Measurements from ENCODE around the gene SLC9A1.
"Not testable (repeated sequence)": the region's sequence is repeated elsewhere in the genome, so short reads cannot be mapped to it uniquely, and the experiment has no call there.

SLC9A1 gene

DNA sequence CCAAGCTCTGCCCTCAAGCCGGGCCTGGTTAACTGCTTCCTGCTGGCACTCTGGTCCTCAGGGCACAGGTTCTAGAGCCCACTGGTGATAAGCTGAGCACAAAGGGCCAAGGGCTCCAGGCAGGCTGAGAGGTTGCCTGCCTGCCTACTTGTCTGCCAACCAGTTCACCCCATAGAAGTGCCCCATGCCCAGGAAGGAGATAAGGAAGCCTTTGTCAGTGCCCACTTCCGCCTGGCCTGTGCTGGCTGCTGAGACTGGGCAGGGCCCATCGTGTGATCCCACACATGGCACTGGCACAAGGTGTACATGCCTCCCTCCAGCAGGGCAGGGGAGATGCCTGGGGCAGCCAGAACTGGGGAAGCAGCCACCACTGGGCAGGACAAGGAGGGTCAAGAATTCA lies 24.1 kb downstream of the SLC9A1 start:
- DNase-seq: no peak

DNA sequence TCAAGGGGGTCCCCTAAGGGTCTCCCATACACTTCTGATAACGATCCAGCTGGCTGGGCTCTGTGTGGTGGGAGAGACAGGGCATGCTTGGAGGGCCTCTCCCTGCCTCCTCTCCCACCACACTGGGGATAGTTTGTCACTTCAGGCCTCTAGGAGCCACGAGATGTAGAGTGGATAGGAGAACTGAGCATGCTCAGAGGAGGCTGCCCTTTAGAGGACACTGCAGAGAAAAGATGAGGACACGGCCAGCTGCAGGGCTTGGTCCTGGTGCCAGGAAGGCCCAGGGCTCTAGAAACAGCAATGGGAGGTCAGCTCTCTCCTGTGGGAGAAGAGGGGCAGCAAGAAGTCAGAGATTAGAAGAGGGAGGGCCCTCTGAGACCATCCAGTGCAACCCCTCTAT lies 25.7 kb downstream of the SLC9A1 start:
- no peak for DNase-seq

GRCh38 chr1:27127419-27127818 lies 27.5 kb downstream of the SLC9A1 start:
- DNase-seq: no peak

DNA sequence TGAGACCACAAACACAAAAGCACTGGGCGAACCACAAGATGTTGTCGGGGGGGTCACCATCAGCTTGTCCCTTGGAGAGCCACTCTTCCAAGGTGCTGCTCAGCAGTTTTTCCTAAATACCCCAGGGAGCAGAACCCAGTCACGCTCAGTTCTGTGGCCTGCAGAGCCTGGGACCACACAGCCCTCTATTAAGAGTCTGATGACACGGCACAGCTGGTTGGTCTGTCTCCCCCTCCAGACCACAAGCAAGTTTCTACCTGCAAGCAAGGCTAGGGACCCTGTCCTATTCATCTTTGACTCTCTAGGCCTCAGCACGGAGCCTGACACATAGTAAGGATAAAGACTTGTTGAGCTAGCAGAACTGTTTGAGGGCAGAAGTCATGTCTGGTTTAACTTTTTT lies 28.5 kb downstream of the SLC9A1 start:
- DNase-seq: no peak

- DNase-seq: not testable (repeated sequence)
Measured at GRCh38 chr1:27125125-27125524, 29.8 kb downstream of the SLC9A1 start.

DNA sequence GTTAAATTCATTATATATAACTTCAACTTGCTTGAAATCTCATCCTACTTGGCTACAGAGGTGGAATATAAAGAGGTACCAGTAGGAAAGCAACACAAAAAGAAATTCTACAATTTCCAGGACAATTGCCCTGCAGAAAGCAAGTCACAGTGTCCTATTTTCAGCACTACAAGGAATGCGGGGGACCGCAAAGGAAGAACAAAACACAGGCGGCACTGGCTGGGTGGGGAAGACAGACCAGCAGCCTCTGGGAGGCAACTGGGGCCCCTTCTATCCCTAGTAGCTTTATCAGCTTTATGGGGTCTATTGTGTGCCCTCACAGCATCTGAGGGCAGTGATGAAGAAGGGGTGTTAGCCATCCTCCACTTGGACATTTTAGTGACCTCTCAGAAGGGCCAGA lies 30.5 kb downstream of the SLC9A1 start:
- no peak for DNase-seq

DNA sequence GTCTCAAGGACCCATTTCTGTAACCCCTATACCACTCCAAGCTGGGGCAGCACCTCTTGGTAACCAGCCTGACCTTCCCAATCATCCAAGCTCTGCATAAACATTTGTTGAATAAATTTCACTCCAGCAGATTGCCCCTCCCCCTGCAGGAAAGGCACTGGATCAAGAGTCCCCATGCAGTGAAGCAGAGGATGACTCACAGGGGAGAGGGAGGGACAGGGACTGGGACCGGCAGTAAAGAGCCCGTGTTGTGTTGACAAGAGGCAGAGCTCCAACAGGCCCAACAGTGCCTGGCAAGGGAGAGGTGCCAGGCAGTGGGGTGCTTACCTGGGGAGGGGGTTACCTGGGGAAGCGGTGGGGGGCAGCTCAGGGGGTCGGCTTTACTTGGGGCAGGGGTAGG lies 32.3 kb downstream of the SLC9A1 start:
- DNase-seq: no peak

DNA sequence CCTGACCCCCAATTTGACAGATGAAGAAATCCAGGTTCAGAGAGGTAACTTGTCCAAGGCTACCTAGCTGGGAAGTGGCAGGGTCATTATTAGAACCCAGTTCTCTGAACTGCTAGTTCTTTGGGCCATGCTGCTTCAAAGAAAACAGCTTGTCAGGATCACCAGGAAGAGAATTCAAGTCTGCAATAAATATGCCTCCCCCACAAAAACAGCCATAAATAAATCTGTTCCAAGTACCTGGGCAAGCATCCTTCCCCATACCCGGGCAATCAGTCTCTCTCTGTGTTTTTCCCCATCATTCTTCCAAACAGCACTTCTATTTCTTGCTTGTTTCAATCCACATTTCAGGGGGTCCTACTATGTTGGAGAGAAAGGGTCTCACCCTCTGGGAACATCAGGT lies 34.1 kb downstream of the SLC9A1 start:
- no peak for DNase-seq

DNA sequence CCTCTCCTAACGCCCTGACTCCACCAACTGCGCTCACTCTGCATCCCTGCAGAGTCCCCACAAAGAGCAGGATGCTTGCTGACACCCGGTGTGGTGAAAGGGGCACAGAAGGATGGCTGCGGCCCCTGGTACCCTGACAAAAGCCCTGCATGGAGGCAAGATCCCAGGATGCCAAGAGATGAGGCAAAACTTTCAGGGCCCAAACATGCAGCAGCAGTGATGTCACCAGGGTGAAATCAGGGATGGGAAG lies 36.6 kb downstream of the SLC9A1 start:
- no peak for DNase-seq

DNA sequence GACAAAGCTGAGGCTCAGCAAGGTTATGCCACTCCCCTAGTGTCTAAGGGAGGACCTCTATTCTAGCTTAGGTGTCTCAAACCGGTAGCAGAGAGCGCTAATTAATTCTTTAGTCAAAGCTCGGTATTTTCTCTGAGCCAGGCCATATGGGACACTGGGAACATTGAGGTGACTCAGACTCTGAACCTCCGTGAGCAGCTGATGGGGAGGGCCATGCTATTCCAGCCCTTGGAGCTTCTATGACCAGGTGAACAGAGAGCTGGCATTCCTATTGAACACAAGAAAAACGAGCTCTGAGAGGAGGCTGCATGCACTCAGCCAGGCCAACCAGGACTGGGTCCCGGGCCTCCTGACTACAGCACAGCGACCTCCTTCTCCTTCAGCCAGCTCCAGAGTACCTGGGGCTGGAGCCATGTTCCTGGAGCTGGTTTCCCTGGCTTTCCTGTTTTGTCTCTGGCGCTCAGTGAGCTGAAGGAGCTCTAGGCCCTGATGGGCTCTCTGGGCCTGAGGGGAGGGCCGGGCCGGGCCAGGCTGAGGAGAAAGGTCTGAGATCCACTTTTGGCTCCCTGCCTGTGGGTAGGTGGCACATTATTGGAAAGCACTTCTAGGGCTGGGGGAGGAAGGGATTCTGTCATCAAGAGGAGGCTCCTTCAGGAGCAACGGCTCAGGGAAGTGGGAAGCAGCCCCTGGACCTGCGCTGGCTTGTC lies 37.0 kb downstream of the SLC9A1 start:
- DNase-seq: no peak

GRCh38 chr1:27116697-27117096 lies 38.2 kb downstream of the SLC9A1 start:
- DNase-seq: no peak

- no peak for DNase-seq
Measured at GRCh38 chr1:27116232-27116631, 38.7 kb downstream of the SLC9A1 start.

DNA sequence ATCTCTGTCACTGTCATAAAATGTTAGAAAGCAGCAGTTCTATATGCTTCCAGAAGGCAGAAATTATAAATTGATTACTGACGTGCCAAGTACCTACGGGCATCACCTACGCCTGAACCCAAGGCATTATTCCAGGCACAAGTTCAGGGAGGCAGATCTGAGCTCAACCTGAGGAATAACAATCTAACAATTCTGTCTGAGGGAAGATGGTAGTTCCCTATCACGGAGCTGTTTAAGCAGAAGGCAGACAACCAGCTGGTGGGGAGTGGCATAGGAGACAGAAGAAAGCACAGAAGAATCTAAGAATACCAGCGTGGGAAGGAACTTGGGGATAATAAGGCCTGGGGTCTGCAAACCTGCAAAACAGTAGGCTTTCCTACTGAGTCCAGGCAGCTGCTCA lies 40.4 kb downstream of the SLC9A1 start:
- no peak for DNase-seq

DNA sequence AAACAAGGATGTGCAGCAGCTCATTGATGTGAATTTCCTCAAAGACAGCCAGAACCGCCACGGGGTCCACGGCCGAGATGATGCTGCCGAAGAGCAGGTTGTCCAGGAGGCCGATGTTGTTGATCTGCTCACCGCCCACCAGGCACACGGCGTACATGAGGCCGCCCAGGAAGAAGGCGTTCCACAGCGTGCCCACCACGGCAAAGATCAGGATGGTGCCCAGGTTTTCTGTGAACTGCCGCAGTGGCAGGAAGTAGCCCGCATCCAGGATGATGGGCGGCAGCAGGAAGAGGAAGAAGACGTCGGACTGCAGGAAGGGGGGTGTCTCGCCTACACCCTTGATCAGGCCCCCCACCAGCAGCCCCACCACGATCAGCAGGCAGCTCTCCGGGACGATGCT lies 41.1 kb downstream of the SLC9A1 start:
- no peak for DNase-seq

DNA sequence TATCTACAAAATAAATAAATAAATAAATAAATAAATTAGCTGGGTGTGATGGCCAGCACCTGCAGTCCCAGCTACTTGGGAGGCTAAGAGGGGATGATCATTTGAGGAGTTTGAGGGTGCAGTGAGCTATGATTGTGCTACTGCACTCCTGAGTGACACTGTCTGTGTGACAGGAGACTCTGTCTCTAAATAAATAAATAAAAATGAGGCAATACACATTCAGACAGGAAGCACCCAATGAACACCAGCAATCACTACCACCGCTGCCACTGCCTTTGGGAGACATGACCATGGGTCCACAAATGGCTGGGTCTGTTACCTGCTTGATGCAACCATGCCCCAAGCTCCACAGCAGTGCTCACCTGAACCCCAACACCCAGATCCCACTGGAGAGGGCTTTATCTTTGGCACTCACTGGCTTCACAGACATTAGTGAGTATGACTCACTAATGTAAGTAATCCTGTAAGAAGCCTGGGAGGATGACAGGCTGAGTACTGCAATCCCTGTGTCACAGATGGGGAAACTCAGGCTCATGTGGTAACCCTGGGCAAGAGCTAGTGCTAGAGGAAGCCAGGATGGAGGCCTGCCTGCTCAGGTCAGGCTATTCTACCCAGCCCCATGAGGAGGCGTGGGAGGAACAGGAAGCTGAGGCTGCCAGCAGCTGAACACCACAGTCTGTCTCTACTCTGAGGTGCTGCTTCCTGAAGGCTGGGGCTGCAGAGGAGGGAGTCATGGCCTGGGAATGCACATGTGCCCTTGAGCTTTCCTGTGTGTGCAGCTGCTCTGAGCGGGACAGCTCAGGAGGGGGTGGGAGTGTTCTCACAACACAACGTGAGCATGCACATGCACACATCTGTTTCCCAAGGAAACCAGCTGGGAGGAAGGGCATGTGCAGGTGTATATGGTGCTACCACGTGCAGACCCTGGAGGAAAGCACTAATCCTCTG lies 43.0 kb downstream of the SLC9A1 start:
- peak; percentile 54 to 68 for DNase-seq

- DNase-seq: no peak
Measured at GRCh38 chr1:27109103-27109822, 45.7 kb downstream of the SLC9A1 start.

DNA sequence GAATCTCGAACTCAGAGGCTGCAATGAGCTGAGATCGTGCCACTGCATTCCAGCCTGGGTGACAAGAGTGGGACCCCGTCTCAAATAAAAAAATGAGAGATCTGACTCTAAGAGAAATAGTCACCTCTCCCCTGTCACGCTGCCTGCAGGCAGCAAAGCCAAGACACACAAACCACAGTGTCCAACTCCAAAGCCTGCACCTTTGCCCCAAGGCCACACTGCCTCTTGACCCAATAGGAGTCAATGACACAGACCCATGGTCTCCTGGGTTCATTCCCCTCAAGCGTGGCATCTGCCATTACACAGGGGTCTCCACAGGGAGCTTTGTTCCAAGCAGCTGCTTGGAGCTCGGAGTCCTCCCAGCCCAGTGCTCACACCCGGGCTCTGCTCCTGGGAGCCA lies 46.3 kb downstream of the SLC9A1 start:
- DNase-seq: no peak

DNA sequence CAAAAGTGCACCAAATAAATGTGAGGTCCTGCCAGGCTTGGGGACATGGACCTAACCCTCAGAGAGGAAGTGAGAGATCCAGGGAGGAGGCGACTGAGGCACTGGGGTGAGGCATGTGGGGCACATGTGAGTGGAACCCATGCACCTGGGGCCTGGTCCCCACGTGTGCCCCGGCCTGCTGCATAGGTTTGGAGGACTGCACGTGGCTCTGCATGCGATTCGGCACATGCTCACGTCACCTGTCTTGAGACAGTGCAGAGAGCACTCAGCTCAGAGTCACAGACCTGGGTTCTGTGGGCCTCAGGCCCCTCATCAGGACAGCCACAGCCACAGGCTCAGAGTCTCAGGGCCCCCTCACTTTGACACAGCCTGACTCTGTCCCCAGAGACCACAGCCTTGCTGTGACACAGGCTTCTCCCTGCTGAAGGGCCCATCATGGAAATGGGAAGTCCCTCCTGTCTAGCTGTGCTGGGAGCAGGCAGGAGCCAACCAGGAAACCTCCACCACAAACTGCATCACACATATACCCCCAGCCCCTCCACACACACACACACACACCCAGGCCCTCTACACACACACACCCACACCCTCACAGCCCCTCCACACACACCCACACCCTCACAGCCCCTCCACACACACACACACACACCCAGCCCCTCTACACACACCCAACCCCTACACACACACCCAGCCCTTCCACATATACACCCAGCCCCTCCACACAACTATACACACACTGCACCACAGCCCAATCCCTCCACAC lies 48.2 kb downstream of the SLC9A1 start:
- DNase-seq: no peak

DNA sequence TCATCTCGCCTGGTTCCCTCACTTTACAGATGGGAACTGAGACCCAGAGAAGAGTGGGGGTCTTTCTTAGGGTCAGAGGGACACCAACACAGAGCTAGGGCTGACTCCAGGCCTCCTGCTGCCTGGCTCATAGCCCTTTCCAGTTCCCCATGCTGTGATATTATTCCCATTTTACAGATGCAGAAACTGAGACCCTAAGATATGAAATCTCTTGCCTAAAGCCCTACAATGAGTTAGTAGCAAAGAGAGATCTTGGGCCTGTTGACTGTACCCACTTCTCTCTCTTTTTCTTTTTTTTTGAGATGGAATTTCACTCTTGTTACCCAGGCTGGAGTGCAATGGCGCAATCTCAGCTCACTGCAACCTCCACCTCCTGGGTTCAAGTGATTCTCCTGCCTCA lies 49.9 kb downstream of the SLC9A1 start:
- no peak for DNase-seq

DNA sequence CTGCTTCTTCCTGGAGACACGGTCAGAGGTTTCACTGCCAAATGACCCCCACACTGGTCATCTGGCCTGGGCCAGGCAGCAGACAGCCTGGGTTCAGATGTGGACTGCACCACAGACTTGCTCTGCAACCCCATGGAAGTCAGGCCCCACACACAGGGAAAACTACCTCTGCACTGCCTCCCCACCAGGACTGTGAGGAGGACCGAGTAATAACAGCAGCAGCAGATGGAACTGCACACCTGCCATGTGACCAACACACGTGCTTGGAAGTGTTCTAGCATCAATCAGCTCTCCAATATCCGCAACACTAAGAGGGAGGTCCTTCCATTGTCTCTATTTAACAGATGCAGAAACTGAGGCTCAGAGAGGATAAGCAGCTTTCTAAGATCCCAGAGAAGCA lies 51.4 kb downstream of the SLC9A1 start:
- no peak for DNase-seq

DNA sequence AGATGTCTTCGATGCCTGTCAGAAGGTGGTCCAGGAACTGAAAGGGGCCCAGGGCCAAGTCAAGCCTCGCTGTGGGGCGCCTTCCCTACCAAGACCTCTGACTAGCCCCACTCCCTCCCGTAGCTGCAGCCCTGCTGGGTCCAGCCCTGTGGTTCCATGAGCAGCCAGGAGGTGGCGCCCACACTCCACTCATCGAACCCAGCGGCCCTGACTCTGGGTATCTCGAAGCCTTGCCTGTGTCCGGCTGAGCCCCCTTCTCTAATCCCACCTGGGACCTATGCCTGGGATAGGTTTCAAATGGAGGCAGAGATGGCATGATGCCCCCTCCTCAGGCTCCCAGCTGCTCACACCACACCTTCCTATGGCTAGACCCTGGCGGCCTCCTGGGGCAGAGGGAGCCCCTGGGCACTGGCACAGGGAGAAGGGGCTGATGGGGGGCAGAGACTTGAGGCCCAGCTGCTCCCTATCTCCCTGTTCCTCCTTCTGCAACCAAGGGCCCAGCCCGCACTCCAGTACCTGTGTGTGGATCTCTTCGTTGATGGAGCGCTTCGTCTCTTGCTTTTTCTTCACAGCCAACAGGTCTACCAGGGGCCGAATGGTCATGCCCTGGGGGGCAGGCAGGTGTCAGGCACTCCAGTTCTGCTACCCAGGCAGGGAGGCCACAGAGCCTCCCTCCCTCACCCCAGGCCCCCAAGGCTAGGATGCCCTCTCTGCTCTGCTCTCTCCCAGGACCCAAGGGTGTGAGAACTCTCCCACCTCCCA lies 52.0 kb downstream of the SLC9A1 start:
- DNase-seq: peak; percentile 65 to 81

DNA sequence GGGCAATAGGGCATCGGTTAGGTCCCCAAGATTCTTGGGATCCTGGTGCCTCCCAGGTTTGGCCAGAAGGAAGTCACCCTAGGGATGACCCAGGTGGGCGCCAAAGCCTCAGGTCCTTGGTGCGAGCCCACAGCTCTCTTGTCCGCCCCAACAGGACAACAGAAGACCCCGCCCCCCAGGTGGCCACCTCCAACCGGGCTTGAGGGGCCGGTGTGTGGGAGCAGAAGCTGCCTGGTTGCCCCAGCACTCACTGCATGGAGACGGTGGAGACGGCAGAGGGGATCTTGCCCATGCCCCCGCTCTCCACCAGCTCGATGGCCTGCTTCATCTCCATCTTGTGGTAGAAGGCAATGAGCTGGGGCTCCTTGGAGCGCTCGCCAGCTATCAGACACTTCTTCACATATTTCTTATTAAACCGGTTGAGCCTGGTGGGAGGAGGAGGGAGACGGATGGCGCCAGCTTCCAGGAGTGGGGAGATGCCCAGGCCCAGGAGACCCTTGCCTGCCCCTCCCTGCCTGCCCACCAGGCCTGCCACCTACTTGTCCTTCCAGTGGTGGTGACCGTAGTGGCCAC lies 52.7 kb downstream of the SLC9A1 start:
- DNase-seq: no peak

Data from activated CD4-positive, alpha-beta T cell treated with anti-CD3 and anti-CD28 coated beads for 4 hours (primary cell).